Neural cell (in vitro differentiated cells): Measurements from ENCODE around the gene ZNF283. TPM values are rescaled to one million over a fixed set of nuclear protein-coding genes. Genes with fewer than 3 reads are reported as not detected.

Experiments used
- H2AFZ ChIP-seq: fragments of 200-600, 300-800 bp; sonication (generic), shearing (Covaris generic); 2 replicates; pipeline ENCODE4 v1.6.0; 2014; ENCODE audit warnings: low read depth, mild to moderate bottlenecking, antibody characterized with exemption, low read length, moderate library complexity
- H3F3A ChIP-seq: fragments of 200-600 bp; shearing (Covaris generic); 2 replicates; pipeline ENCODE4 v1.6.1; 2016; ENCODE audit warnings: mild to moderate bottlenecking, moderate library complexity, mixed read lengths, antibody characterized with exemption, low read length; ENCODE audit not compliant: insufficient read depth, poor library complexity, severe bottlenecking
- H3K27ac ChIP-seq: fragments of 200-600, 300-800 bp; sonication (generic), shearing (Covaris generic); 2 replicates; pipeline ENCODE4 v1.5.1; 2014; ENCODE audit warnings: mild to moderate bottlenecking, low read length, moderate library complexity
- H3K27me3 ChIP-seq: fragments of 300-800, 200-600 bp; sonication (generic), shearing (Covaris generic); 2 replicates; pipeline ENCODE4 v1.6.0; 2014; ENCODE audit warnings: mild to moderate bottlenecking, low read depth, low read length, moderate library complexity; ENCODE audit not compliant: insufficient read depth
- H3K36me3 ChIP-seq: fragments of 300-800, 200-600 bp; sonication (generic), shearing (Covaris generic); 2 replicates; pipeline ENCODE4 v1.5.1; 2014; ENCODE audit warnings: mild to moderate bottlenecking, antibody characterized with exemption, low read length, moderate library complexity; ENCODE audit not compliant: insufficient read depth
- H3K4me2 ChIP-seq: fragments of 300-800, 200-600 bp; sonication (generic), shearing (Covaris generic); 2 replicates; pipeline ENCODE4 v1.6.0; 2014; ENCODE audit warnings: mild to moderate bottlenecking, low read length
- H3K4me3 ChIP-seq: fragments of 300-800, 200-600 bp; sonication (generic), shearing (Covaris generic); 2 replicates; pipeline ENCODE4 v1.5.1; 2014; ENCODE audit warnings: mild to moderate bottlenecking, low read length, moderate library complexity
- H3K79me2 ChIP-seq: fragments of 200-600 bp; shearing (Covaris generic); replicated peaks from 2 replicates; pipeline ENCODE4 v1.6.0; 2014; ENCODE audit warnings: mild to moderate bottlenecking, low read length, moderate library complexity; ENCODE audit not compliant: insufficient read depth
- H3K9ac ChIP-seq: fragments of 300-800, 200-600 bp; sonication (generic), shearing (Covaris generic); 2 replicates; pipeline ENCODE4 v1.6.1; 2016; ENCODE audit warnings: mild to moderate bottlenecking, low read length, mixed read lengths
- H3K9me2 ChIP-seq: fragments of 200-600 bp; shearing (Covaris generic); 2 replicates; pipeline ENCODE4 v1.6.1; 2016; ENCODE audit warnings: mild to moderate bottlenecking, low read length, mixed read lengths; ENCODE audit not compliant: insufficient read depth
- H3K9me3 ChIP-seq: fragments of 200-600, 300-800 bp; sonication (generic), shearing (Covaris generic); 2 replicates; pipeline ENCODE4 v1.6.1; 2016; ENCODE audit warnings: mild to moderate bottlenecking, mixed run types, low read length, moderate library complexity, mixed read lengths
- H4K20me1 ChIP-seq: fragments of 200-600 bp; shearing (Covaris generic); 2 replicates; pipeline ENCODE4 v1.6.1; 2016; ENCODE audit warnings: mild to moderate bottlenecking, mixed run types; ENCODE audit not compliant: insufficient read depth
- EP300 ChIP-seq: fragments of 450-650 bp; conservative IDR thresholded peaks from 2 replicates; pipeline ENCODE4 v1.6.1; 2014; ENCODE audit warnings: antibody characterized with exemption, mild to moderate bottlenecking, moderate library complexity; ENCODE audit not compliant: poor library complexity, severe bottlenecking
- EZH2 ChIP-seq: fragments of 200-600, 300-800 bp; shearing (Covaris generic), sonication (generic); IDR thresholded peaks from 2 replicates; pipeline ENCODE4 v1.6.1; 2014; ENCODE audit warnings: antibody characterized with exemption, low read length, borderline replicate concordance, mild to moderate bottlenecking; ENCODE audit not compliant: insufficient read depth, poor library complexity, severe bottlenecking
- MXI1 ChIP-seq: fragments of 450-650 bp; conservative IDR thresholded peaks from 2 replicates; pipeline ENCODE4 v1.6.1; 2014; ENCODE audit warnings: antibody characterized with exemption, mild to moderate bottlenecking; ENCODE audit not compliant: poor library complexity, severe bottlenecking
- POLR2AphosphoS5 ChIP-seq: IDR thresholded peaks from 2 replicates; pipeline ENCODE4 v1.6.1; 2012
- RAD21 ChIP-seq: fragments of 450-650 bp; conservative IDR thresholded peaks from 2 replicates; pipeline ENCODE4 v1.6.1; 2014; ENCODE audit warnings: antibody characterized with exemption, mild to moderate bottlenecking, moderate library complexity
- REST ChIP-seq: IDR thresholded peaks from 2 replicates; pipeline ENCODE4 v1.6.1; 2012; ENCODE audit warnings: borderline replicate concordance
- TAF1 ChIP-seq: IDR thresholded peaks from 2 replicates; pipeline ENCODE4 v1.6.1; 2012; ENCODE audit warnings: low read depth
- polyA plus RNA-seq: library from polyadenylated mRNA; depleted of rRNA; stranded (reverse); fragments of >200 nt; gene quantifications from 2 replicates; pipeline ENCODE4 v1.2.3, GENCODE V29; 2014
- TF ChIP-seq, protein P1 (sequence below): fragments of 450-650 bp; IDR thresholded peaks from 2 replicates; pipeline ENCODE4 v1.5.1; 2014; ENCODE audit warnings: antibody characterized with exemption, mild to moderate bottlenecking, moderate library complexity; ENCODE audit not compliant: poor library complexity, severe bottlenecking

Gene ZNF283
- polyA plus RNA-seq, 1 donor from 2014 or later, result 14.9 TPM

DNA sequence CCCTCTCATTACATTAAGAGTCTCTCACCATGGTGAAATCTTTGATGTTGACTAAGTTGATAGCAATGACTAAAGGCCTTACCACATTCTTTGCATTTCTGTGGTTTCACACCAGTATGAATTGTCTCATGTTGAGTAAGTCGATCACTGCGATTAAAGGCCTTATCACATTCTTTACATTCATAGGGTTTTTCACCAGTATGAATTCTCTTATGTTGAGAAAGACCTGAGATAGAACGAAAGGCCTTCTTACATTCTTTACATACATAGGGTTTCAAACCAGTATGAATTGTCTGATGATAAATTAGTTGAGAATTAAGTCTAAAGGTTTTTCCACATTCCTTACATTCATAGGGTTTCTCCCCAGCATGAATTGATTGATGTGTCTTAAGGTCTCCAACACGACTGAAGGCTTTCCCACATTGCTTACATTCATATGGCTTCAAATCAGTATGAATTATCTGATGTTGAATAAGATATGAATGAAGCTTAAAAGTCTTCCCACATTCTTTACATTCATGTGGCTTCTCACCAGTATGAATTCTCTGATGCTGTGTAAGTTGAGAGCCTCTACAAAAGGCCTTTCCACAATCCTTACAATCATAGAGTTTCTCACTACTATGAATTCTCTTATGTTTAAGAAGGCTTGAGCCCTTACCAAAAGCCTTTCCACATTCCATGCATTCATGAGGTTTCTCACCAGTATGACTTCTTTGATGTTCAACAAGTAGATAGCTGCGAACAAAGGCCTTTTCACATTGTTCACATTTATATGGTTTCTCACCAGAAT lies 45.6 kb downstream of the ZNF283 start:
- no peak overlapping the region for H3K9ac ChIP-seq
- H3K36me3 ChIP-seq, result peaks cover 12% of the 10 kb centered on the region
- H3K27me3 ChIP-seq, result no peaks in the 10 kb centered on the region
- H3F3A ChIP-seq, result no peaks in the 10 kb centered on the region
- no peak overlapping the region for H3K27ac ChIP-seq
- no peaks in the 10 kb centered on the region for H4K20me1 ChIP-seq
- no peak overlapping the region for H3K4me3 ChIP-seq
- no peak overlapping the region for H3K4me2 ChIP-seq
- peaks cover 18% of the 10 kb centered on the region for H3K9me3 ChIP-seq
- H3K9me2 ChIP-seq, result no peaks in the 10 kb centered on the region
- TF ChIP-seq, protein P1, sequence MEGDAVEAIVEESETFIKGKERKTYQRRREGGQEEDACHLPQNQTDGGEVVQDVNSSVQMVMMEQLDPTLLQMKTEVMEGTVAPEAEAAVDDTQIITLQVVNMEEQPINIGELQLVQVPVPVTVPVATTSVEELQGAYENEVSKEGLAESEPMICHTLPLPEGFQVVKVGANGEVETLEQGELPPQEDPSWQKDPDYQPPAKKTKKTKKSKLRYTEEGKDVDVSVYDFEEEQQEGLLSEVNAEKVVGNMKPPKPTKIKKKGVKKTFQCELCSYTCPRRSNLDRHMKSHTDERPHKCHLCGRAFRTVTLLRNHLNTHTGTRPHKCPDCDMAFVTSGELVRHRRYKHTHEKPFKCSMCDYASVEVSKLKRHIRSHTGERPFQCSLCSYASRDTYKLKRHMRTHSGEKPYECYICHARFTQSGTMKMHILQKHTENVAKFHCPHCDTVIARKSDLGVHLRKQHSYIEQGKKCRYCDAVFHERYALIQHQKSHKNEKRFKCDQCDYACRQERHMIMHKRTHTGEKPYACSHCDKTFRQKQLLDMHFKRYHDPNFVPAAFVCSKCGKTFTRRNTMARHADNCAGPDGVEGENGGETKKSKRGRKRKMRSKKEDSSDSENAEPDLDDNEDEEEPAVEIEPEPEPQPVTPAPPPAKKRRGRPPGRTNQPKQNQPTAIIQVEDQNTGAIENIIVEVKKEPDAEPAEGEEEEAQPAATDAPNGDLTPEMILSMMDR, result no peak
- no peak for TF ChIP-seq MXI1
- no peak for TF ChIP-seq EZH2
- no peak overlapping the region for H2AFZ ChIP-seq
- no peaks in the 10 kb centered on the region for H3K79me2 ChIP-seq

DNA sequence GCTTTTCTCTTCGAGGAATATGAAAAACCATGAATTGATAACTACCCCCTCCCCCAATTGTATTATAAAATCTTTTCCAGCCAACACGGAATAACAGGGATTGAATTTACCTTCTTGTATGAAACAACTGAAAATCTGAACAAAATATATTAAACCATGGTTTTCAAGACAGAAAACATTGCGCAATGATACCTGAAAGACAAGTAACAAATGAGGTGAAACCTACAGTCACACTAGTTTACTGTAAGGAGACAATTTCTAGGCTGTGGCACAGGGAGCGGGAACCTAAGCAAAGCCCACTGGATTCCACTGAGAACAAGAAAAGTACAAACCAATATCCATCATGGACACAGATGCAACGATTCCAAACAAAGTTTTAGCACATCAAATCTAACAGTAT lies 53.4 kb downstream of the ZNF283 start:
- Histone ChIP-seq H3K4me2 (no peak overlapping the region), H3K4me3 (no peak overlapping the region), H2AFZ (no peak overlapping the region), H4K20me1 (no peaks in the 10 kb centered on the region), H3K36me3 (peaks cover 4% of the 10 kb centered on the region), H3K79me2 (no peaks in the 10 kb centered on the region), H3K27ac (no peak overlapping the region), H3F3A (no peaks in the 10 kb centered on the region), H3K9me2 (no peaks in the 10 kb centered on the region), H3K9ac (no peak overlapping the region), H3K9me3 (peaks cover 4% of the 10 kb centered on the region), H3K27me3 (no peaks in the 10 kb centered on the region)
- no peak for TF ChIP-seq REST
- no peak for TF ChIP-seq MXI1
- no peak for TF ChIP-seq EZH2
- TF ChIP-seq EP300, result no peak
- TF ChIP-seq RAD21, result no peak
- TF ChIP-seq POLR2AphosphoS5, result no peak
- TF ChIP-seq, protein P1, result no peak
- no peak for TF ChIP-seq TAF1
